GM19193 (cell line): ENCODE data around the gene APOA1.

Source experiments
- POLR2A ChIP-seq: IDR thresholded peaks from 4 replicates; pipeline ENCODE4 v1.6.1; 2011; ENCODE audit not compliant: insufficient read depth, insufficient read length; ENCODE audit errors: extremely low read depth

Gene APOA1

GRCh38 chr11:116837231-116838091, at the start of gene APOA1:
APOA1 (minus strand) TSS chr11:116837622; CDS start chr11:116837387, 235 bp downstream.
- no peak for TF ChIP-seq POLR2A

DNA sequence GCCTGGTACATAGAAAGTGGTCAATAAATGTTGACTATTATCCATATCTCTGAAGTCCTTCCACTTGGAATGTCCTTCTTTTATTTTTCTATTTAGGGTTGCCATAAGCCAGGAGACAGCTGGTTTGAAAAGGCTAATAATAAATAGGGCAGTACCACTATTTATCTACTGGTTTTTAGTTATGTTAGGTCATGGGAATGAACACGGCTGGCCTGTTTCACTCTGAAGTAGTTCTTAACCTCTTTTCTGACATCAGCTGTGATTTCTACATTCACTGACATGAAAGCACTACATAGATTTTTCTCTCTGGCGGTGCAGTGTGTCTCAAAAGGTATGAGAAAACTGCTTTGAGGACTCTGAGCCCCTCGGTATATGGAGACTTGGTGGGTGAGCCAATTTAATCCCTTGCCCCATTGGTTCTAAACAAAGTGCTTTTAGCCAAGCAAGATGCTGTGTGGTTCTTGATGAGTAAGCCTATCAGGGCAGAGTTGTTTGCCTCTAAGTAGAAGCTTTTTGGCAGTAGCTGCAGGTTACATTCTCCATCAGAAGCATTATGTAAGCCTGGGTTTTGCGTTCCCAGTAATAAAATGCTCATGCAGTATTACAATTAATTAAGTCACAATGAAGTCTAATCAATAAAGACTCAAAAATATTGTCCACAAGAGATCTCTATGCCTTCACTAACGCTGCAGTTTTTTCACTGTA, 48.7 kb upstream of the APOA1 start:
- no peak for TF ChIP-seq POLR2A

GRCh38 chr11:116882386-116882785, 45.0 kb upstream of the APOA1 start:
- TF ChIP-seq POLR2A: no peak

- TF ChIP-seq POLR2A: no peak
These were observed 43.7 kb upstream of the APOA1 start for GRCh38 chr11:116881143-116881542.

DNA sequence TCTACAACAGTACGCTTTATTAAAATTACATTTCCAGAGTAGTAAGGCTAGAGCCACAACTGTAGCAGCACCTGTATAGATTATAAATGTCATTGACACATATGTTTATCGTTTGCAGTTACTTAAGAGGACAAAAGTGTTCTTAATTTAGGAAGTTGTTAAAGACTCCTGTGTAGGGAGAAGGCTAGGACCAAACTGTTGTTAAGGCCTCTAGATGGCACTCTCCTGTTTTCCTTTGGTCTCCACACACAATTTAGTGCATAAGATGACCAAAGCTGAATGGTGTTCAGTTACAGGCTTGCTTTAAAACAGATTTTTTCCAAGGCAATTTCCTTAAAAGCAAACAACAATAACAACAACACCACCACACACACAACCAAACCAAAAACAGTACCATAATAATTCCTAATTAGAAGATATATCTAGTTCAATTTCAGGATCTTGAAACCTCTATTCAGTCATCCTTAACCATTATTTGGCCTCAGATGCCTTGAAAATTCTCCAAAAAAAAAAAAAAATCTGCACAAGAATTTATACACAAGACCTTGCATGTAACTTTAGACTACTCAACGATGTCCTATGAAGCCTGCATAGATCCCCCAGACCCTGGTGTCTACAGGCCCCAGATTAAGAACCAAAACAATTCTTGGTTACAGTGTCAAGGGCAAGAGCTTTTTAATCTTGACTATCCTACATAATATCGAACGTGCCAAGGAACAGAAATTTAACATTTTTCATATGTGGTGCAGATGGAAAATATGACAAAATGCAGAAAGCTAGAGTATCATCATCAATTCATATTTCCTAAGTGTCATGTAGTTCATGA, 42.6 kb upstream of the APOA1 start:
- TF ChIP-seq POLR2A: no peak

DNA sequence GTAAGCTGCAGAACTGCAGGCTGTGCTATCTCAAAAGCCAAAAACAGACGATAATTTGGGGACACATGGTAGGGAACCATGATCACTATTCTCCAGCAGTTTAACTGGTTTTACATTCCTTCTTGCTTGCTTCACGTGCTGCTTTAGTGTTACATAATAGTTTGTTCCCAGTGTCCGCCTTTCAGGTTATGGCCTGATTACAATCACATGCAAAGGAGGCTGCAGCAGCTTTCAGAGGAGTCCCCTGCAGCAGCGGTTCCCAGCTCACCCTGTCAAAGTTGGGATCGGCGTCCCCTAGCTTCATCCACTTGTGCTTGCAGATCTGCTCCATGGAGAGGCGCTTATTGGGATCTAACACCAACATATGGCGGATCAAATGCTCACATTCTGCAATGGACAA, 39.2 kb upstream of the APOA1 start:
- TF ChIP-seq POLR2A: no peak

GRCh38 chr11:116875194-116875593, 37.8 kb upstream of the APOA1 start:
- TF ChIP-seq POLR2A: no peak

GRCh38 chr11:116874251-116874650, 36.8 kb upstream of the APOA1 start:
- no peak for TF ChIP-seq POLR2A

DNA sequence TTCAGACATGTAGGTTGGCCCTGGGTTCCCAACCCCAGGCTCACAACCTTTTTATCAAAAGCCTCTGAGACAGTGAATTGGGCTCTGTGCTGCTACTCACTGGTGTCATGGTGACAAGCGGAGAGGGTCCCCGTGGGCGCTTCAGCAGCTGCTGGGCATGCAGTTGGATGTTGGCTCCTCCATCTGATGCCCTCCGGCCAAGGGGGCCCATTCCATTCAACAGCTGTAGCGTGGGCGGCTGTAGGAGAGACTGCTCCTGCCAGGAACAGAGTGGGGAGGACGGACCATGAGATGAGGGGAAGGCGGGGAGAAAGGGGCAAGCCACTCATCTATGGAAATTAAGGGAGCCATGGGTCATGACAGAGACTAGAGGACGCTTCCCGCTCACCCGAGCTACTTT, 36.0 kb upstream of the APOA1 start:
- TF ChIP-seq POLR2A: no peak

GRCh38 chr11:116871248-116871647, 33.8 kb upstream of the APOA1 start:
- TF ChIP-seq POLR2A: no peak

DNA sequence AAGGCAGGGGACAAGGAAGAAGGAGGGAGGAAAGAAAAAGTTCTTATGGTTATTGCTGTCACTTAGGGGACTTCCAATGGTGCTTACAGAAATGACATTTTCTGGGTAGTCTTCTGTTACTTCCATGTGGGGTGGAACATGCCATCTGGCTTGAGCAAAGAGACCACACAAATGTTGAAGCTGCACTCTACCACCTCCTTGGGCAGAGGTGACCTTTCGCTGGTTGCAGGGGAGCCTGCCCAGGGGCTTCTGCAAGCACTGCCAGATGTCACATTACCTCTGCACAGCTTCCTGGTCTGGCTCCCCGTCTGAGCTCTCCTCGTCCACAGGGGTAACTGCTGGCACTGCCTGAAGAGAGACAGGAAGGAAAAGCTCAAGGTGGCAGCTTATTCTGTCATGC, 32.6 kb upstream of the APOA1 start:
- no peak for TF ChIP-seq POLR2A

DNA sequence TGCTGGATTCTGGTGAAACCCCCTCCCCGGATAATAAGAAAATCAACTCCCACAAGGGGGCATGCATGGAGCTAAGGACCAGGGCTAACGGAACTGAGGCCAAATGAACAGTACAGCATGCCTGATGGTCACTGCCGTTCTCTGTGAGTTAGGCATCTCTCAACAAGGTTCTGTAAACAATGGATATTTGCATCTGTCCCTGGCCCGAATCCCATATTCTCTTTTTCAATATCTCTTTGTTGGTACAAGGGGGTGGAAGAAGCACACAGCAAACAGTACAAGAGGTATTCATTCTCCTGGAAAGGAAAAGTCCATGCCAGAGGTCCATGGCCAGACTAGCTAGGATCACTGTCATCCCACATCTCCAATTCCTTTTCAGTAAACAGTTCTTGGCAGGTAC, 32.2 kb upstream of the APOA1 start:
- no peak for TF ChIP-seq POLR2A

- no peak for TF ChIP-seq POLR2A
These were observed 30.6 kb upstream of the APOA1 start for GRCh38 chr11:116868066-116868465.

GRCh38 chr11:116867619-116868018, 30.2 kb upstream of the APOA1 start:
- TF ChIP-seq POLR2A: no peak

- TF ChIP-seq POLR2A: no peak
These were observed 29.5 kb upstream of the APOA1 start for GRCh38 chr11:116866804-116867455.
